Adrenal gland (tissue), 12 donors: ENCODE measurements around the gene SLC35B1. TPM values are rescaled to one million over a fixed set of nuclear protein-coding genes. Genes with fewer than 3 reads are reported as not detected.

Experiments used
- DNase-seq, 7 donors: peaks; one replicate each; pipeline ENCODE4 v3.0.0-alpha.2; 2019 to 2020
- H3K27ac ChIP-seq, 5 donors: fragments of 200-600 bp; sonication (generic) in 4 of 5; 1 replicate in 3 of 5; 2 replicates in 2 of 5; pipeline versions ENCODE4 v1.5.1 to v1.8.0; 2016 to 2020; ENCODE audit warnings: mild to moderate bottlenecking in 1 of 5
- H3K27me3 ChIP-seq: fragments of 200-600 bp; 2 replicates; pipeline ENCODE4 v1.8.0; 2021
- H3K36me3 ChIP-seq, 2 donors: fragments of 200-600 bp; replicated peaks in 1 of 2; 1 replicate in 1 of 2; 2 replicates in 1 of 2; pipeline versions ENCODE4 v1.5.1 to v1.8.0; 2018 to 2022
- H3K4me1 ChIP-seq, 2 donors: fragments of 200-600 bp; replicated peaks in 1 of 2; 1 replicate in 1 of 2; 2 replicates in 1 of 2; pipeline versions ENCODE4 v1.5.1 to v1.8.0; 2018 to 2021
- H3K4me3 ChIP-seq, 4 donors: fragments of 200-600 bp; sonication (generic) in 3 of 4; one replicate each; pipeline ENCODE4 v1.5.1; 2016 to 2018
- H3K9me3 ChIP-seq, 3 donors: fragments of 200-600 bp; sonication (generic) in 1 of 3; replicated peaks in 1 of 3; 1 replicate in 2 of 3; 2 replicates in 1 of 3; pipeline versions ENCODE4 v1.5.1 to v1.8.0; 2016 to 2021
- CTCF ChIP-seq, 6 experiments: fragments of 450-650 bp in 4 of 6; fragments of 200-600 bp in 2 of 6; sonication (generic) in 1 of 6; IDR thresholded peaks; 1 replicate in 5 of 6; 2 replicates in 1 of 6; pipeline versions ENCODE4 v1.5.1 to v1.8.0; 2016 to 2021; ENCODE audit warnings: antibody characterized with exemption in 6 of 6, mild to moderate bottlenecking in 2 of 6, moderate library complexity in 1 of 6
- POLR2A ChIP-seq, 2 donors: fragments of 450-650 bp; IDR thresholded peaks; one replicate each; pipeline ENCODE4 v1.6.1; 2017; ENCODE audit warnings: antibody characterized with exemption in 2 of 2, mild to moderate bottlenecking in 2 of 2, moderate library complexity in 1 of 2
- WGBS, 4 donors: extraction: QIAGEN DNeasy Blood & Tissue Kit in 2 of 4; methylation state at CpG; one replicate each; pipeline versions ENCODE4 v1.1.5 to v1.1.7; 2013 to 2017; 5-methylcytosine and 5-hydroxymethylcytosine counted together
- intact Hi-C, 2 donors: fragments of 100-400 bp; cut with DNase I; formaldehyde crosslinking; loops; one replicate each; pipeline versions ENCODE4 v1.14.1 to v1.15.0; 2022 to 2023
- polyA plus RNA-seq, 3 donors: library from polyadenylated mRNA; stranded (reverse); fragments of 200-250 nt in 2 of 3; fragments of 350-450 nt in 1 of 3; fragmentation: Illumina TruSeq in 1 of 3; extraction: RNeasy Lipid Tissue Mini Kit (QIAGEN cat#74804) in 1 of 3; gene quantifications; one replicate each; pipeline ENCODE4 v1.2.3, GENCODE V29; 2013 to 2014
- total RNA-seq, 9 donors: library from RNA; depleted of rRNA in 4 of 9; stranded (reverse); fragments of >200 nt in 4 of 9; fragments of 120-200 nt in 1 of 9; fragmentation: NEBNext Ultra II Directional in 1 of 9; extraction: Animal tissue kit (Norgen Biotek cat#: 25700) in 1 of 9; gene quantifications; one replicate each; pipeline versions ENCODE4 v1.1.0 to v1.2.4, GENCODE V29; 2013 to 2023
- donor health status: healthy with polysubstance abuse.
- donor health status: Bipolar disorder and iron deficiency.
- donor health status: DM: yes; HTN: yes; CAD: no.
- donor health status: DM: no; HTN: no; CAD: no.
- donor health status: DM: no; HTN: no; CAD: no.
- donor health status: DM: yes; HTN: yes; CAD: no.

Gene SLC35B1
- total and polyA plus RNA-seq, 12 donors: 20.9 to 87.9 (median 43.0) TPM

- Histone ChIP-seq H3K9me3 (no peaks in the 10 kb centered on the region), H3K27me3 (no peaks in the 10 kb centered on the region), H3K4me3 (no peak overlapping the region), H3K36me3 (peaks cover 0 to 7% of the 10 kb centered on the region in 2 donors), H3K4me1 (peaks cover 15 to 47% of the 10 kb centered on the region in 2 donors), H3K27ac (no peak overlapping the region)
- intact Hi-C loops: no loop called here
- TF ChIP-seq POLR2A (IDR thresholded peaks at IDR 0.05) (no peak), CTCF (IDR thresholded peaks at IDR 0.05) (no peak)
- DNase-seq: no peak
- 75 to 82% (median 81%) methylated on average over 4 of the region's 4 CpGs for WGBS, 4 donors
Measured at GRCh38 chr17:49670641-49671040, 37.1 kb downstream of the SLC35B1 start.

- DNase-seq: no peak
- H3K36me3 ChIP-seq: peaks cover 0 to 7% of the 10 kb centered on the region in 2 donors
- peaks cover 11 to 42% of the 10 kb centered on the region in 2 donors for H3K4me1 ChIP-seq
- WGBS, 4 donors: 65 to 88% (median 72%) methylated on average over 1 of the region's 1 CpG
- TF ChIP-seq CTCF (IDR thresholded peaks at IDR 0.05) (no peak), POLR2A (IDR thresholded peaks at IDR 0.05) (no peak)
- intact Hi-C loops: no loop called here
- H3K9me3 ChIP-seq: no peaks in the 10 kb centered on the region
- H3K27me3 ChIP-seq: no peaks in the 10 kb centered on the region
- no peak overlapping the region for H3K27ac ChIP-seq
- H3K4me3 ChIP-seq: no peak overlapping the region
Measured at GRCh38 chr17:49670002-49670401, 37.8 kb downstream of the SLC35B1 start.

GRCh38 chr17:49667854-49668253 lies 39.9 kb downstream of the SLC35B1 start:
- no peak for DNase-seq
- Histone ChIP-seq H3K4me1 (peaks cover 4 to 41% of the 10 kb centered on the region in 2 donors), H3K36me3 (peaks cover 0 to 7% of the 10 kb centered on the region in 2 donors), H3K27ac (no peak overlapping the region), H3K27me3 (no peaks in the 10 kb centered on the region), H3K9me3 (no peaks in the 10 kb centered on the region), H3K4me3 (no peak overlapping the region)
- WGBS, 4 donors: 87 to 93% (median 91%) methylated on average over 2 of the region's 2 CpGs
- intact Hi-C loops: no loop called here
- TF ChIP-seq CTCF (IDR thresholded peaks at IDR 0.05) (no peak), POLR2A (IDR thresholded peaks at IDR 0.05) (no peak)

- no peaks in the 10 kb centered on the region for H3K9me3 ChIP-seq
- no peak overlapping the region for H3K27ac ChIP-seq
- TF ChIP-seq CTCF (IDR thresholded peaks at IDR 0.05): no peak
- no peak for TF ChIP-seq POLR2A (IDR thresholded peaks at IDR 0.05)
- no peak overlapping the region for H3K4me3 ChIP-seq
- H3K36me3 ChIP-seq: peaks cover 0 to 7% of the 10 kb centered on the region in 2 donors
- 68 to 83% (median 78%) methylated on average over 3 of the region's 3 CpGs for WGBS, 4 donors
- H3K4me1 ChIP-seq: peaks cover 0 to 18% of the 10 kb centered on the region in 2 donors
- intact Hi-C loops: no loop called here
- no peak for DNase-seq
- H3K27me3 ChIP-seq: no peaks in the 10 kb centered on the region
Measured at GRCh38 chr17:49664706-49665211, 43.0 kb downstream of the SLC35B1 start.
